WI38 (cell line): ENCODE data around the gene PTPRS.

ENCODE experiments used
- H3K4me3 ChIP-seq: 2 replicates; pipeline ENCODE4 v1.5.1; 2011; ENCODE audit warnings: low read depth, mild to moderate bottlenecking, control low read depth, low read length
- TF ChIP-seq, protein P1 (sequence below): IDR thresholded peaks from 2 replicates; pipeline ENCODE4 v1.5.1; 2012; ENCODE audit warnings: low read depth, mild to moderate bottlenecking, control low read depth, low read length

PTPRS gene

DNA sequence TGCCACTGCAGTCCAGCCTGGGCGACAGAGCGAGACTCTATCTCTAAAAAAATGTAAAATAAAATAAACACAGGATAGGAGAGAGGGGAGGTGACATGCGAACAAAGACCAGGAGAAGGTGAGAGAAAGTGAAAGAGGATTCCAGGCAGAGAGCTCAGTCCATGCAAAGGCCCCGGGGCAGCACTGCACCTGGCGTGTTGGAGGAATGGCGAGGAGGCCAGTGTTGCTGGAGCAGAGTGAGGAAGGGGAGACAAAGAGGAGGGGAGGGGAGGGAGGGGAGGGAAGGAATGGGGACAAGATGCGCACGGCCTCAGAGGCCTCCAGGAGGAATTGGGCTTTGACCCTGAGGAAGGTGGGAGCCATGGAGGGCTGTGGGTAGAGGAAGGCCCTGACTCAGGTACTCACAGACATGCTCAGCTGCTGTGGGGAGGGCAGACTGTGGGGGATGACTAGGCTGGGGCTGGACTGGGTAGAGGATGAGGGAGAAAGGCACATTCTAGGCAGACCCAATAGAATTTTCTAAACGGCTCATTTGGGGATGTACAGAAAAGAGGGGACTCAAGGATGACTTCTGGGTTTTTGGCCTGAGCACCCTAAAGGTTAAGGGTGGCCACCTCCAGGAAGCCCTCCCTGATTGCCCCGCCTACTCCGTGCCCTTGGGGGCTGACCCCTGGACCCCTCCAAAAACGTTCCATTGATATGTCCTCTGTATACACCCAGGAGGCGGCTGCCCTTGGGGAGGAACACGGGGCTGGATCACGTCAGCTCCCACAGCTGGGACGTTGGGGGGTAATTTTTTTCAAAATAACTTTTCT, 43.9 kb downstream of the PTPRS start:
- TF ChIP-seq, protein P1, sequence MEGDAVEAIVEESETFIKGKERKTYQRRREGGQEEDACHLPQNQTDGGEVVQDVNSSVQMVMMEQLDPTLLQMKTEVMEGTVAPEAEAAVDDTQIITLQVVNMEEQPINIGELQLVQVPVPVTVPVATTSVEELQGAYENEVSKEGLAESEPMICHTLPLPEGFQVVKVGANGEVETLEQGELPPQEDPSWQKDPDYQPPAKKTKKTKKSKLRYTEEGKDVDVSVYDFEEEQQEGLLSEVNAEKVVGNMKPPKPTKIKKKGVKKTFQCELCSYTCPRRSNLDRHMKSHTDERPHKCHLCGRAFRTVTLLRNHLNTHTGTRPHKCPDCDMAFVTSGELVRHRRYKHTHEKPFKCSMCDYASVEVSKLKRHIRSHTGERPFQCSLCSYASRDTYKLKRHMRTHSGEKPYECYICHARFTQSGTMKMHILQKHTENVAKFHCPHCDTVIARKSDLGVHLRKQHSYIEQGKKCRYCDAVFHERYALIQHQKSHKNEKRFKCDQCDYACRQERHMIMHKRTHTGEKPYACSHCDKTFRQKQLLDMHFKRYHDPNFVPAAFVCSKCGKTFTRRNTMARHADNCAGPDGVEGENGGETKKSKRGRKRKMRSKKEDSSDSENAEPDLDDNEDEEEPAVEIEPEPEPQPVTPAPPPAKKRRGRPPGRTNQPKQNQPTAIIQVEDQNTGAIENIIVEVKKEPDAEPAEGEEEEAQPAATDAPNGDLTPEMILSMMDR, result no peak
- H3K4me3 ChIP-seq, result no peak overlapping the region

DNA sequence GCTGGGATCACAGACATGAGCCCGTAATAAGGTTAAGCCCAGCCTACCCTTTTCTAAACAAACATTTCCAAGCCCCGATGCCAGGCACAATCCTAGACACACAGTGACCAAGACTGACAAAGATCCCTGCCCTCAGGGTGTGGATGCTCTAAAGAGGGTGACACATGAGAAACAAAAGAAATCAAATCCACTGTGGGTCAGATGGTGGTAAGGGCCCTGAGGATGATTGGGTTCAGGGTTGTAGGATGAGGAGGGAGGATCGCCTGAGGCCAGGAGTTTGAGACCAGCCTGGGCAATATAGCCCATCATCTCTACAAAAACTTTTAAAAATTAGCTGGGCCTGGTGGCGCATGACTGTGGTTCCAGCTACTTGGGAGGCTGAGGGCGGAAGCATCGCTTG, 44.6 kb downstream of the PTPRS start:
- no peak overlapping the region for H3K4me3 ChIP-seq
- TF ChIP-seq, protein P1, result no peak

DNA sequence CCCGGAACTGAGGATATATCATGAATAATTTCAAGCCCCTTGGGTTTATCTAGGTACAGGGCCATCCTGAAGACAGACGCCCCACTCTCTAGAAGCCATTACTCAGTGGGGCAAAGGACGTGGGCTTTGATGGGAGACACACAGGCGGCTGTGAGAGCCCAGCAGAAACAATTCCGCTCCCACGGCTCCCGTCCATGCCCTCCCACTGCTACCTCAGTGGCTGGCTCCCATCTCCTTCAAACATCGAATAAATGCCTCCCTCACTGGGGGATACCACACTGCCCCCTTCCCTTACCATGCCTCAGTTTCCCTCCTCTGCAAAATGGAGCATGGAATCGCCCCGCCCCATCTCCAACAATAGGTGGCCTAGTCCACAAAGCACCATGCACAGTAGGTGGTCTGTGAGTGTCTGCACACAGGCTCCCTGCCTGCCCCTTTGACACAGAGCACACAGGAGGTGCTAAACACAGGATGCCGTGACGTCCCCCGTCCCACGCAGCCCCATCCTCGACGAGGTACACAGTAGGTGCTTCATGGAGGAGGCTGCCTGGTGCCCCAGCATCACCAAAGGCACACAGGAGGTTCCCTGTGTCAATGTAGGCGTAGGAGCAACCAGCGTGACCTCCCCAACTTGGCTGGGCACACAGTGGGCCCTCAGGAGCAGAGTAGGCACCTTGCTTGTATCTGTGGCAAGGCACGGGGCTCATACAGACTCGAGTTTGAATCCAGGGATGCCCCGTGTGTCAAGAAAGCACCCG, 46.0 kb downstream of the PTPRS start:
- TF ChIP-seq, protein P1, result no peak
- H3K4me3 ChIP-seq, result no peak overlapping the region; the same call in 1 of the 2 replicates

DNA sequence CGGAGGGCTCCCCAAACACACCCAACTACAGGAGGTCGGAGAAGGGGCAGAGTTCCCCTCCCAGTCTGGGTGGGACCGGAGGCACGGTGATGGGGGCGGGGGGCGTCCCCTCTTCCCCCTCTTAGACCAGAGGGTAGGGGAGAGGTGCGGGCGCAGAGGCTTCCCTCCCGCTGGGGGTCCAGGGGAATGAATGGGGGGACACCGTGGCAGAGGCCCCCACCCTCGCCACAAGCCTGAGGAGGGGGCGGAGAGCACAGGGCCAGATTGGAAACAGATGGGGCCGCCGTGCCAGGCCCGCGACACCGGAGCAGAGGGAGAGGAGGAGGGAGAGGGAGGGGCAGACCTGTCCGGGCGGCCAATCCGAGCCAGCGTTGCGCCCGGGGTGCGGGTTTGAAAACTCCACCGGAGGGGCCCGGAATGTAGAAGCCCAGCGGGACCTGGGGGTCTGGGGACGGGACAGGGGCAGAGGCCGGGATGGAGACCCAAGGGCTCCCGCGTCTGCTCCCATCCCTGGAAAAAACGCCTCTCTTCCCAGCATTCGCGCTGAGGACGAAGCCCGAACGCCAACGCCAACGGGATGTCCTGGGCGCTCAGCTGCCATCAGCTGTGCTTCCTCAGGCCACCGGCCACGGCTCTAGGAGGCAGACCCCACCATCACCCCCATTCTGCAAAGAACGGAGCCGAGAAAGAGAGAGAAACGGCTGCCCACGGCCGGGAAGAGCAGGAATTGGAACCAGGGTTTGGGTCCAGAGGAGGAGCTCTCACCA, 46.8 kb downstream of the PTPRS start:
- peak overlapping the region; percentile 74 for H3K4me3 ChIP-seq
- TF ChIP-seq, protein P1, result no peak

DNA sequence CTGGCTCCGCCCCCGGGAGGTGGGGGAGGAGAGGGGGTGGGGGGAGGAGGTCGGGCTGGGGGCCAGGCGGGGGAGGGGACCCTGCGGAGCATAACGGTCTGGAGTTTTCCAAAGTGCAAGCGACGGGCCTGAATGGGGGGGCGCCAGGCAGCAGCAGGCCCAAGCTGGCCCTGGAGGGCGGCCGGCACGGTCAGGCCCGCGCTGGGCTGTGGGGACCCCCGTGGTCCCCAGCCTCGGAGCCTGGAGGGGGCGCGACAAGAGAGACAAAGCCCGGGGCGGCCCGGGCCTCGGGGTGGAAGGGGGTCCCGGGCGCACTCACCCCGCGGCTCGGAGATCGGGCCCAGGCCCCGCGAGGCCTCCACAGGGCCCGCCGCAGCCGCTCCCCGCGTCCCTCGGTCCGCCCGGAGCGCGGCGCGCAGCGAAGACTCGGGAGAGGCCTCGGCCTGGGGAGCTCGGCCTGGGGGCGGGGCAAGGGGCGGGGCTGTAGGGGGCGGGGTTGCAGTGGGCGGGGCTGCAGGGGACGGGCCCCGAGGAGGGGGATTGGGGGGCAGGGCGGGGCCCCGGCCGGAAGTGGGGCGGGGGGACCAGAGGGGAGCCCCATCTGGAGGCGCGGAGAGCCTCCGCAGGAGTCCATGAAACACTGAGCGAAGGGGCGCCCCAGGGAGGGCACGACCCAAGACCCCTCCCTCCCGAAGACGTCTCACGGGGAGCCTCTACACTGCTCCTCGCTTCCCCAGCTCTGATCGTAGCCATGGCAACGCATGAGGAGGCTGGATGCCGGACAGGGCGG, 47.6 kb downstream of the PTPRS start:
- TF ChIP-seq, protein P1, result no peak
- peak overlapping the region; percentile 74 for H3K4me3 ChIP-seq

DNA sequence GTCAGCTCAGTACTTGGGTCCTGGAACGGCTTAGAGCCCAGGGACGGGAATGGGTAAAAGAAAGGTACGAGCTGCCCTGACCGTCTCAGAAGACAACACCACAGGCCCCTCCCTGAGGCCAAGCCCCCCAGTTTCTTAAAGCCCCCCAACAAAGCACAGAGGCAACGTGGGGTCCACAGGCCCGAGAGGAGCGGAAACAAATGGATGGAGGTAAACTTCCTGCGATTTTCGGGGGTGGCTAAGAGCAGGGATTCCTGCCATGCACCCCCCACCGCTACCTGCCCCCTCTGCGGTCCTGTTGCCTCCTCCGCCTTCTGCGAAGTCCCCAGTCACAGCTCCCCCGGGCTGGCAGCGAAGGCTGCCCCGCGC, 48.2 kb downstream of the PTPRS start:
- TF ChIP-seq, protein P1, result no peak
- peak overlapping the region; percentile 74 for H3K4me3 ChIP-seq
